Measurements from ENCODE around the gene REM2. TPM values are rescaled to one million over a fixed set of nuclear protein-coding genes. Genes with fewer than 3 reads are reported as not detected.

The REM2 gene
- total RNA-seq, 2 experiments from 2014 or later: 1.5 to 5.7 TPM

- DNase-seq (ENCODE audit: low spot score): no peak
- Histone ChIP-seq H3K36me3 (ENCODE audit: insufficient read depth, low read length) (peaks cover 32% of the 10 kb centered on the region), H3K9me2 (ENCODE audit: insufficient read depth, low read length) (no peaks in the 10 kb centered on the region), H3K9me3 (ENCODE audit: low read length) (no peaks in the 10 kb centered on the region), H3K4me3 (ENCODE audit: low read depth, low read length, poor library complexity, severe bottlenecking) (no peak overlapping the region), H3K79me2 (ENCODE audit: insufficient read depth, low read depth, low read length) (no peaks in the 10 kb centered on the region), H4K20me1 (ENCODE audit: insufficient read depth, low read length) (no peaks in the 10 kb centered on the region), H3K4me1 (ENCODE audit: insufficient read depth, low read length, poor library complexity, severe bottlenecking) (peaks cover 35% of the 10 kb centered on the region), H2AFZ (ENCODE audit: low read length) (no peak overlapping the region), H3K4me2 (ENCODE audit: low read length) (no peak overlapping the region), H3K27ac (ENCODE audit: low read depth, low read length, poor library complexity, severe bottlenecking) (no peak overlapping the region)
- intact Hi-C loops (cut with micrococcal nuclease; ENCODE audit: unreplicated experiment): no loop called here
- BruUV-seq (replicated peaks): no TSS peak
- POLR2A ChIA-PET: interaction anchor here (1.0 to 1.3 kb wide), 5 partner anchors 13 to 41 kb away, joined by 3 to 5 read pairs (median 4); partner anchors contain the start of genes LRP10, RBM23 and REM2
- no peak for TF ChIP-seq EZH2phosphoT487 (IDR thresholded peaks at IDR 0.05; ENCODE audit: borderline replicate concordance, low read depth, low read length)
- no peak for TF ChIP-seq CTCF (conservative IDR thresholded peaks at IDR 0.05; ENCODE audit: low read length)
- CTCF ChIA-PET (ENCODE audit: unreplicated experiment): interaction anchor here (0.6 to 0.9 kb wide), 2 partner anchors 14 to 99 kb away, joined by 3 to 4 read pairs; no protein-coding TSS in a partner anchor
Measured at GRCh38 chr14:22896356-22896755, 13.3 kb downstream of the REM2 start.

GRCh38 chr14:22896760-22897159 is 13.7 kb downstream of the REM2 start:
- Histone ChIP-seq H3K4me2 (ENCODE audit: low read length) (no peak overlapping the region), H3K9me2 (ENCODE audit: insufficient read depth, low read length) (no peaks in the 10 kb centered on the region), H3K27ac (ENCODE audit: low read depth, low read length, poor library complexity, severe bottlenecking) (no peak overlapping the region), H3K36me3 (ENCODE audit: insufficient read depth, low read length) (peaks cover 36% of the 10 kb centered on the region), H3K79me2 (ENCODE audit: insufficient read depth, low read depth, low read length) (no peaks in the 10 kb centered on the region), H4K20me1 (ENCODE audit: insufficient read depth, low read length) (no peaks in the 10 kb centered on the region), H3K9me3 (ENCODE audit: low read length) (no peaks in the 10 kb centered on the region), H2AFZ (ENCODE audit: low read length) (no peak overlapping the region), H3K4me1 (ENCODE audit: insufficient read depth, low read length, poor library complexity, severe bottlenecking) (peaks cover 35% of the 10 kb centered on the region), H3K4me3 (ENCODE audit: low read depth, low read length, poor library complexity, severe bottlenecking) (no peak overlapping the region)
- ChIA-PET CTCF (ENCODE audit: unreplicated experiment) (interaction anchor here (0.7 to 0.9 kb wide), 2 partner anchors 11 to 15 kb away, joined by 3 read pairs; no protein-coding TSS in a partner anchor), POLR2A (interaction anchor here (1.0 to 1.2 kb wide), 4 partner anchors 13 to 41 kb away, joined by 3 to 5 read pairs (median 4); partner anchors contain the start of genes RBM23 and REM2)
- no TSS peak for BruUV-seq (replicated peaks)
- TF ChIP-seq CTCF (conservative IDR thresholded peaks at IDR 0.05; ENCODE audit: low read length) (no peak), EZH2phosphoT487 (IDR thresholded peaks at IDR 0.05; ENCODE audit: borderline replicate concordance, low read depth, low read length) (no peak)
- intact Hi-C loops (cut with micrococcal nuclease; ENCODE audit: unreplicated experiment): no loop called here
- DNase-seq (ENCODE audit: low spot score): no peak

GRCh38 chr14:22897357-22897756 is 14.3 kb downstream of the REM2 start:
- BruUV-seq (replicated peaks): no TSS peak
- no peak overlapping the region for H3K27ac ChIP-seq (ENCODE audit: low read depth, low read length, poor library complexity, severe bottlenecking)

More at GRCh38 chr14:22897357-22897756, 14.3 kb downstream of the REM2 start:
- Histone ChIP-seq H3K79me2 (ENCODE audit: insufficient read depth, low read depth, low read length) (no peaks in the 10 kb centered on the region), H4K20me1 (ENCODE audit: insufficient read depth, low read length) (no peaks in the 10 kb centered on the region), H3K4me1 (ENCODE audit: insufficient read depth, low read length, poor library complexity, severe bottlenecking) (peaks cover 32% of the 10 kb centered on the region), H3K36me3 (ENCODE audit: insufficient read depth, low read length) (peaks cover 42% of the 10 kb centered on the region), H3K4me3 (ENCODE audit: low read depth, low read length, poor library complexity, severe bottlenecking) (no peak overlapping the region), H3K9me3 (ENCODE audit: low read length) (no peaks in the 10 kb centered on the region), H3K4me2 (ENCODE audit: low read length) (no peak overlapping the region), H3K9me2 (ENCODE audit: insufficient read depth, low read length) (no peaks in the 10 kb centered on the region), H2AFZ (ENCODE audit: low read length) (no peak overlapping the region)
- TF ChIP-seq EZH2phosphoT487 (IDR thresholded peaks at IDR 0.05; ENCODE audit: borderline replicate concordance, low read depth, low read length) (no peak), CTCF (conservative IDR thresholded peaks at IDR 0.05; ENCODE audit: low read length) (no peak)
- intact Hi-C loops (cut with micrococcal nuclease; ENCODE audit: unreplicated experiment): no loop called here
- no peak for DNase-seq (ENCODE audit: low spot score)
- ChIA-PET POLR2A (interaction anchor here (0.6 to 1.0 kb wide), 2 partner anchors 8 to 14 kb away, joined by 4 read pairs; partner anchors contain the start of gene REM2), CTCF (ENCODE audit: unreplicated experiment) (interaction anchor here (0.7 kb wide), 1 partner anchor 12 kb away, joined by 3 read pairs; no protein-coding TSS in a partner anchor)

Data from OCI-LY7 (cell line).